ENCODE data around the gene FAM20A. TPM values are rescaled to one million over a fixed set of nuclear protein-coding genes. Genes with fewer than 3 reads are reported as not detected.
"Not testable (repeated sequence)": the region's sequence is repeated elsewhere in the genome, so short reads cannot be mapped to it uniquely, and the experiment has no call there.

Gene FAM20A
- total RNA-seq, 4 donors from 2014 or later = 0.80 to 3.1 (median 1.4) TPM

- intact Hi-C loops (cut with DNase I; ENCODE audit: low total_unique reads) = no loop called here
- Histone ChIP-seq H3K27me3 (no peaks in the 10 kb centered on the region), H3K9me3 (no peaks in the 10 kb centered on the region), H3K4me3 (no peak overlapping the region), H3K27ac (no peak overlapping the region), H3K4me1 (no peaks in the 10 kb centered on the region), H3K36me3 (no peaks in the 10 kb centered on the region)
- DNase-seq (no peak), ATAC-seq (no peak)
- TF ChIP-seq POLR2A (IDR thresholded peaks at IDR 0.05) (no peak), CTCF (IDR thresholded peaks at IDR 0.05 in 4 of 5, conservative IDR thresholded peaks at IDR 0.05 in 1 of 5) (no peak)
- in situ Hi-C loops (cut with MboI; ENCODE audit: low sequenced_read_pairs in 4 of 4) = no loop called here
Observed at GRCh38 chr17:68587026-68587425, 14.1 kb downstream of the FAM20A start.

GRCh38 chr17:68585643-68586042 is 15.5 kb downstream of the FAM20A start:
- no peak for ATAC-seq
- Histone ChIP-seq H3K27me3 (no peaks in the 10 kb centered on the region), H3K27ac (no peak overlapping the region), H3K4me1 (no peaks in the 10 kb centered on the region), H3K4me3 (no peak overlapping the region), H3K36me3 (no peaks in the 10 kb centered on the region), H3K9me3 (no peaks in the 10 kb centered on the region)
- TF ChIP-seq POLR2A (IDR thresholded peaks at IDR 0.05) (no peak), CTCF (IDR thresholded peaks at IDR 0.05 in 4 of 5, conservative IDR thresholded peaks at IDR 0.05 in 1 of 5) (no peak)
- no peak for DNase-seq
- intact Hi-C loops (cut with DNase I; ENCODE audit: low total_unique reads) = no loop called here
- in situ Hi-C loops (cut with MboI; ENCODE audit: low sequenced_read_pairs in 4 of 4) = no loop called here

GRCh38 chr17:68584581-68585303 is 16.4 kb downstream of the FAM20A start:
- intact Hi-C loops (cut with DNase I; ENCODE audit: low total_unique reads) (no loop called here), in situ Hi-C loops (cut with MboI; ENCODE audit: low sequenced_read_pairs in 4 of 4) (no loop called here)
- H3K4me3 ChIP-seq = no peak overlapping the region
- TF ChIP-seq POLR2A (IDR thresholded peaks at IDR 0.05) (no peak), CTCF (IDR thresholded peaks at IDR 0.05 in 4 of 5, conservative IDR thresholded peaks at IDR 0.05 in 1 of 5) (no peak)
- no peak for DNase-seq
- H3K4me1 ChIP-seq = peaks cover 0 to 3% of the 10 kb centered on the region in 2 donors
- H3K27me3 ChIP-seq = no peaks in the 10 kb centered on the region
- no peaks in the 10 kb centered on the region for H3K9me3 ChIP-seq
- no peak for ATAC-seq
- no peak overlapping the region for H3K27ac ChIP-seq
- H3K36me3 ChIP-seq = no peaks in the 10 kb centered on the region

GRCh38 chr17:68582867-68583266 is 18.3 kb downstream of the FAM20A start:
- H3K27ac ChIP-seq; DNase-seq; intact Hi-C loops (cut with DNase I; ENCODE audit: low total_unique reads); H3K27me3 ChIP-seq; H3K36me3 ChIP-seq; in situ Hi-C loops (cut with MboI; ENCODE audit: low sequenced_read_pairs in 4 of 4); H3K4me3 ChIP-seq; ATAC-seq; H3K9me3 ChIP-seq: not testable (repeated sequence)
- peaks cover 0 to 11% of the 10 kb centered on the region in 2 donors for H3K4me1 ChIP-seq

GRCh38 chr17:68581863-68582645 is 19.1 kb downstream of the FAM20A start:
- Histone ChIP-seq H3K4me1 (peaks cover 0 to 12% of the 10 kb centered on the region in 2 donors), H3K27me3 (no peaks in the 10 kb centered on the region), H3K36me3 (no peaks in the 10 kb centered on the region), H3K27ac (no peak overlapping the region), H3K9me3 (no peaks in the 10 kb centered on the region), H3K4me3 (no peak overlapping the region)
- DNase-seq (no peak), ATAC-seq (no peak)
- intact Hi-C loops (cut with DNase I; ENCODE audit: low total_unique reads) (no loop called here), in situ Hi-C loops (cut with MboI; ENCODE audit: low sequenced_read_pairs in 4 of 4) (no loop called here)
- TF ChIP-seq POLR2A (IDR thresholded peaks at IDR 0.05) = no peak

Data from gastrocnemius medialis (tissue), 4 donors.